HK-2 (cell line): ENCODE measurements around the gene FN3KRP.

Experiments used
- DNase-seq: peaks from one replicate; pipeline ENCODE4 v3.0.0-alpha.2; 2018; ENCODE audit not compliant: unreplicated experiment

The FN3KRP gene

DNA sequence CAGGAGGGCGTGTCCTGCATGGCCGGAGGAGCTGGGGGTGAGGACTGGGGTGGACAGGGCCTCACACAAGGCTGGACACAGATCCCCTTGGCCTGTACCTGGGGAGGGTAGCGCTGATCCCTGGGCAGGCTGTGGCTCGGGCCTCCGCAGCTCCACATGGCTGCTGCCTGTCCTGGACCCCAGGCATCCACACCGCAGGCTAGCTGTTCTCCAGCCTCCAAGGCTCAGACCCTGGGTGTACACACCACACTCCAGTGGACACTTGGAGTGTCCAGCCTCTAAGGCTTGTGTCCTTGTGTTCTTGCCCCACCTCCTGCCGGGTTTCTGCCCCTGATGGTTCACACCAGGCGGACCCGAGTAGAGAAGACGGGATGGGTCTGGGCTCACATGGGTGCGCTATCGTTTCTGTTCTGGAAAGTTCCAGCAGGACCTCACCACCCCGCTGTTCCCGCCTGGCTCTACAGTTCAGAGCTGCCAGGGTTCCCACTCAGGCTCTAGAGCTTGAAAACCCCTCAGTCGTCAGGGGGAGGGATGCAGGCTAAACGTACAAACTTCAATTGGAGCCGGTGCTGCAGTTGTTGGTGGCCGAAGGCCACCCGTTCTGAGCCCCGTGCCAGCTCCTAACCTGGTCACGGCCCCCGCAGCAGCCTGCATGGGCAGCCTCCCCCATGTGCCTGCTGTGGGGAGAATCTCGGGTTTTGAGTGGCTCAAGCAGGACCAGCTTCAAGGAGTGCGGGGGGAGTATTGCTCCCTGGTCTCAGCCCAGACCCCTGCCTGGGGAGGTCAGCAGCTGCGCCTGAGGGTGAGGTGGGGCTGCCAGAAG lies 6.6 kb upstream of the FN3KRP start:
- DNase-seq: no peak

DNA sequence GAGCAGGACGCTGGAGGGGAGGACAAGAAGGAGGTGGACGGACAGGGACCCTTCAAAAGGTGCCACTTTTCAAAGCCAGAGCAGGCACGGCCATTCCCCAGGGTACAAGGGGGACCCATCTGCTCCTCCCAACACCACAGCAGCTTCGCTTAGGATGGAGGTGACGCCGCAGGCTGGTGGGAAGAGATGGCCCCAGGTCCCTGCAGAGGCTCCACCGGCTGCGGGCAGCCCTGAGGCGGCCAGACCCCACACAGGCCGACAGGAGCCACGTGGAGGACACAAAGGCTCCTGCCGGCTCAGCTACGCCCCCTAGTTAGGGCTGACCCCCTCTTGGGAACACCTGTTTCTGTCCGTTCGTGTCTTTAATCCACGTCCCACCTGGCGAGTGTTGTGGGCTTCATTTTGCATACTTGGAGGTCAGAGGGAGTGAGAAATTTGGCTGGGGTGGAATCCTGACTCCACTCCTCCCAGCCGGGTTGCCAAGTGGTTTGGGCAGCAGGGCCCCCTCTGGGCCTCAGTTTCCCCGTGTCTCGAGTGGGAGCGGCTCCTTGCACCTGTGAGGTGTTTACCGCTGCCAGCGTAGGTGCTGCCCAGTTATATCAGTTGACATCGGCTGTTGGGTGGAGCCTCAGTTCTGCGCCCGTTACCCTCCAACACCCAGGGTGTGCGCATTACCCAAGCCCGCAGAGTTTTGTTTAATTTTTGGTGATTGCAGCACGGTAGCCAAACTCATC lies 5.8 kb upstream of the FN3KRP start:
- no peak for DNase-seq

DNA sequence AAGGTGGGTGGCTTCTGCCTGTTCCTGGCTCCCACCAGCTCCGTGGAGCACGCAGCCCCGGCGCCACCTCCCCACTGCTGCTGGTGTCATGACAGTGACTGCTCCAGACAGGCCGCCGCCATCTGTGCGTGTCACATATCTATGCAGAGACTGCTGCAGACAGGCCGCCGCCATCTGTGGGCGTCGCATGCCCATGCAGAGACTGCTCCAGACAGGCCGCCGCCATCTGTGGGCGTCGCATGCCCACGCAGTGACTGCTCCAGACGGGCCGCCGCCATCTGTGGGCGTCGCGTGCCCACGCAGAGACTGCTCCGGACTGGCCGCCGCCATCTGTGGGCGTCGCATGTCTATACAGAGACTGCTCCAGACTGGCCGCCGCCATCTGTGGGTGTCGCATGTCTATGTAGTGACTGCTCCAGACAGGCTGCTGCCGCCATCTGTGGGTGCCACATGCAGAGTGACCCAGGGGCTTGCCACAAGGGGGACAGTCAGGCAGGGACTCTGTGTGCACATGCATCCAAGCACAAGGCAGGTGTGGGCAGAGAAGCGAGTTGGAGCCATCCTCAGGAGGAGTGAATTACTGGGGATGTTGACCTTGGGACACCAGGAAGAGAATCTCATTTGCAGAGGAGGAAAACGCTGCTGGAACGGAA lies 3.3 kb upstream of the FN3KRP start:
- no peak for DNase-seq

DNA sequence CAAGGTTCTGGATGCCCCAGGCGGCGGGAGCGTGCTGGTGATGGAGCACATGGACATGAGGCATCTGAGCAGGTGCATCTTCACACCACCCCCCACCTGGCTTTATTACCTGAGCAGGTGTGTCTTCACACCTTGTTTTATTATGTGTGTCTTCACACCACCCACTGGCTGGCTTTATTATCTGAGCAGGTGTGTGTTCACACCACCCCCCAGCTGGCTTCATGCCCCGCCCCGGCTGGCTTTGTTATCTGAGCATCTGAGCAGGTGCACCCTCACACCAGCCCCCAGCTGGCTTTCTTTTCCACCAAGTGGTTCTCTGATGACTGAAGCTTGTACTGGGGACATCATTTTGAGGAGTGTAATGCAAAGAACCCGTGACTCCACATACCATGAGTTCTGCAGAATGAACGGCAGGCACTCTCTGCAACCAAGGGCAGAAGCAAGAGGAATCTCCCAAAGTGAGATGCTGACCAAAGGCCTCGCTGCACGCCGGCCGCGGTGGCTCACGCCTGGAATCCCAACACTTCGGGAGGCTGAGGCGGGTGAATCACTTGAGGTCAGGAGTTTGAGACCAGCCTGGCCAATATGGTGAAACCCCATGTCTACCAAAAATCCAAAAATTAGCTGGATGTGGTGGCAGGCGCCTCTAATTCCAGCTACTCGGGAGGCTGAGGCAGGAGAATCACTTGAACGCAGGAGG lies 2.6 kb downstream of the FN3KRP start:
- no peak for DNase-seq

DNA sequence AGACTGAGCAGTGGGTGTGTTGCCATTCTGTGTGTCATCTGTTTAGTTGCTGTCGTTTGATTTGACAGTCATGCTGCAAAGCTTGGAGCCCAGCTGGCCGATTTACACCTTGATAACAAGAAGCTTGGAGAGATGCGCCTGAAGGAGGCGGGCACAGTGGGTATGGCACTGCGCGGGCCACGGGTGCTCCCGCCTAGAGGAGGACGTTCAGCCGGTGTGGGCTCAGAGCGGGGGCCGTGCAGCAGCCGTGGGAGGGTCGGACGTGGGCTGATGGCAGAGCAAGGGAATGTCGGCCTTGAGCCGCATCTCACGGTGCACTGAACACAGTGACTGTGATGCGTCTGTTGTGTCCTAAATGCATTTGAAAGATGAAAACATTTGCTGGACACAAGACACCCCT lies 3.7 kb downstream of the FN3KRP start:
- no peak for DNase-seq

DNA sequence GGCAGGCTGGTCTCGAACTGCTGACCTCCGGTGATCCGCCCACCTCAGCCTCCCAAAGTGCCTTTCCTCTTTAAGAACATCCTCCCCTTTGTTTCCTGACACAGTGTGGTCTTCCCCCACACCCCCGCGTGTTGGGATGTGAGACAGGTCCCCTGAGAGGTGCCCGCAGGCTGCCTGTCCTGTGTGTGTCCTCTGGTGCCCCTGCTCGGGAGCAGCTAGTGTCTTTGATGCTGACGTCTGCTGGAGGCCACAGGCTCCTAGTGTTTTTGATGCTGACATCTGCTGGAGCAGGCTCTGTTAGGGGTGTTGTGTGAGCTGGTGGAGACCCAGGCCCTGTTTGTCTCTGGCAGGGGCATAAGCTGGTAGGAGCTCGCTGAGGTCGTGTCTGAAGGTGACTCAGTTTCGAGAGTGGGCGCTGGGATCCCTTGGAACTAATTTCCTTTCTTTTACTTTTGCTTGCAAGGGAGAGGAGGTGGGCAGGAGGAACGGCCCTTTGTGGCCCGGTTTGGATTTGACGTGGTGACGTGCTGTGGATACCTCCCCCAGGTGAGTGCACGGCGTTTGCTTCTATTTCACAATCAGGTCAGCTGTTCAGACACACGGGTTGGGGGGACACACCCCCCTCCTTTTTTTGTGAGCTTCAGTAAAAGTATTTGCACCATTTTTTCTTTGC lies 6.0 kb downstream of the FN3KRP start:
- no peak for DNase-seq

DNA sequence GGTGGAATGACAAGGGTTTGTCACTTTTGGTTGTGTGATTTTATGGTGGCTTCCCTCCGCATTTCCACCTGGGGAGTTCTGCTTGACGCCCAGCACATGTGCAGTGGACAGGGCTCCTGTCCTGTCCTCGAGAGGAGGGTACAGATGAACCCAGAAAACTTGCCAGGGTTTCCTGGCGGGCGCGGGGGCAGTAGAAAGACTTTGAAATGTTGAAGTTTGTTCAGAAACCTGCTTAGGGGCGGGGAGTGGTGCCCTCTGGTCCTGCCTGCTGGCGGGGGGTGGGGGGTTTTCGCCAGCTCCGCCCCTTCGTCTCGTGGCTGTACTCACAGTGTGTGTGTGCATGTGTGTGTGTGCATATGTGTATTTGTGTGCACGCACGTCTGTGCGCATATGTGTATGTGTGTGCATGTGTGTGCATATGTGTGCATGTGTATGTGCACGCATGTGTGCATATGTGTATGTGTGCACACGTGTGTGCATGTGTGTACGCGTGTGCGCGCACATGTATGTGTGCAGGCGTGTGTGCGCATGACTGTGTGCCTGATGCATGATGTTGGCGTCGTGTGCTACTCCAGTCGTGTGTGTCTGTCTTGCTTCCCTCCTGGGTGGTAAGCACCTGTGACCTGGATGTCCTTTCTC lies 6.8 kb downstream of the FN3KRP start:
- no peak for DNase-seq

DNA sequence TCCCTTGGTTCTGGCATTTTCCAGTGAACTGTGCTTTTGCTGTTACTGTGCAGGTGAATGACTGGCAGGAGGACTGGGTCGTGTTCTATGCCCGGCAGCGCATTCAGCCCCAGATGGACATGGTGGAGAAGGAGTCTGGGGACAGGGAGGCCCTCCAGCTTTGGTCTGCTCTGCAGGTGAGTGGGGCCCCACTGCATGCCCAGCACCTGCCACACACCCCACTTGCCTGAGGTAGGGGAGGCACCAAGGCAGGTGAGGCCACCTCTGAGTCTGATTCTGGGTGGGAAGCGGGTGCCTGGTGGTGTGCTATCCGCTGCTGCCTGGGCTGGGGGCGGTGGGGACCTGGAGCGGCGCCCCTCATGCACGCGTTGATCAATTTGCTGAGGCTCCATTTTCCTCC lies 9.9 kb downstream of the FN3KRP start:
- no peak for DNase-seq

DNA sequence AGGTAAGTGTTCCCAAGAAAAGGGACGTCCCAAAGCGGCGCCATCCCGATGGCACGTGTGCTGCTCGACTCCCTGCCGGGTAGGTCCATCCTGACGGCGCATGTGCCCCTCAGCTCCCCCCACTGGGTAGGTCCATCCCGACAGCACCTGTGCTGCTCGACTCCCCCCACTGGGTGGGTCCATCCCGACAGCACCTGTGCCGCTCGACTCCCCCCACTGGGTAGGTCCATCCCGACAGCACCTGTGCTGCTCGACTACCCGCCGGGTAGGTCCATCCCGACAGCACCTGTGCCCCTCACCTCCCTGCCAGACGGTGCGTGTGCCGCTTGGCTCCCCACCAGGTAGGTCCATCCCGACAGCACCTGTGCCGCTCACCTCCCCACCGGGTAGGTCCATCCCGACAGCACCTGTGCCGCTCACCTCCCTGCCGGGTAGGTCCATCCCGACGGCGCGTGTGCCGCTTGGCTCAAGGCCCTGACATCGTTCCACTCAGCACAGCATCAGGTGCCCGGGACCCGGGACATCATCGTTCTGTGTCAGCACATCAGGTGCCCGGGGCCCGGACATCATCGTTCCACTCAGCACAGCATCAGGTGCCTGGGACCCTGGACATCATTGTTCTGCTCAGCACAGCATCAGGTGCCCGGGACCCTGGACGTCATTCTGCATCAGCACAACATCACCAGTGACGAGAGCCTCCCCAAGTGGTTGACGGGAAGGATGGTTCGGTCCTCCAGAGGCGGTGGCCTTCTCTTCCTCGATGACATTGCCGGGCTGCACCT lies 13.2 kb downstream of the FN3KRP start:
- no peak for DNase-seq

DNA sequence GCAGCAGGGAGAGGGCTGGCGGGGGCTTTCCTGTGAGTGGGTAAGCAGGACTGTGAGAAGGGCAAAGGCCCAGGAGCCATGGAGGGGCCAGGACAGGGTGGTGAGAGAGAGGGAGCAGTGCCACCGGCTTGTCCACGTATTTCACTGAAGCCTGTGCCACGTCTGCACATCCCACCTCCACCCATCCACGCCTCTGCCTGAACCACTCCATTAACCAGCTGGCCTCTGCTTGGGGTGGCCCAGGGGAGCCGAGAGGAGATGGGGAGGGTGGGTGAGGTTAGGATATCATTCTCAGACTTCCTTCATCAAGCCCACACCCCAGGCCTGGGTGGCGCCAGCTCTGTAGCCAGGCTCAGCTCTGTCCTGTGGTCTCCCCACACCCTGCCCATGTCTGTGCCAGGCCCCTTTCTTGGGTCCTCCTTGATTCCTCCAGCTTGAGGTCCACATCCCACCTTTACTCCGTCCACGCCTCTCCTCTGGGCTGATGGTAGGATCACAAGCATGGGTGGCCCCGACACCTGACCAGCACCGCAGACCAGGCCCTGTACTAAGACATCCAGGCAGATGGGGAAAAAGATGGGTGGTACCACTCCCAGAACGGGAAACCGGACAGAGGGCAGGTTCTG lies 15.7 kb downstream of the FN3KRP start:
- no peak for DNase-seq

DNA sequence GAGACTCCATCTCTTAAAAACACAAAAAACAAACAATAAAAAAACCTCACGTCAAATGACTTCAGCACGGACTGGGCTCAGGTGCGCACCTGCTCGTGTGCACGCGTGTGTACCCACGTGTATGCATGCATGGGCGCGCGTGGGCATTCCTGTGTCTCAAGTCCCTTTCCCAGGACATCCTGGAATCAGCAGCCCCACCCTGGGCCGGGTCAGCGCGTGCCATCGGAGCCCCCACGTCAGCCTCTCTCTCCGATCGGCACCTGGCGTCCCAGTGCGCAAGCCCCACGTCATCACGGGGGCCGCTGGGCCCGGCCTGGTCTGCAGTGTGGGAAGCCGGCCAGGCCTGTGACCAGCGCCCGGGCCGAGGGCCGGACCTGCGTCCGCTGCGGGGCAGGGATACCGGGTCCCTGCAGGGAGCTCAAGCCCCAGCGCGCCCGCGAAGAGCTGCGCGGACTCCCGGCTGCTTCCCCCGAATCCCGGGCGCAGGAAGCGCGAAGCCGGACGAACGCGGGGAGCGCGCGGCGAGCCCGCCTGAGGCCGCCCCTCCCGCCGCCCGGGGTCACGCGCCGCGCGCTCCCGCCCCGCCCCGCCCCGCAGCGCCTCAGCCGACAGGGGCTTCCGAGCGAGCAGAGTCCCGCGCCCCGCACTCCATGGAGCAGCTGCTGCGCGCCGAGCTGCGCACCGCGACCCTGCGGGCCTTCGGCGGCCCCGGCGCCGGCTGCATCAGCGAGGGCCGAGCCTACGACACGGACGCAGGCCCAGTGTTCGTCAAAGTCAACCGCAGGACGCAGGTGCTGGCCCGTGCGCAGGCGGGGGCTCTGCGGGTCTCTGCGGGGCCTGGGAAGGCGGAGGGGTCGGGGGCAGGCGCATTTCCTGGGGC lies 18.7 kb downstream of the FN3KRP start, which contains the start of gene FN3K:
Gene FN3K, plus strand, starts transcription at position 629 of the 880 bp plus-strand sequence. Its CDS starts 22 bp downstream, at position 651.
- peak; percentile 13 for DNase-seq

DNA sequence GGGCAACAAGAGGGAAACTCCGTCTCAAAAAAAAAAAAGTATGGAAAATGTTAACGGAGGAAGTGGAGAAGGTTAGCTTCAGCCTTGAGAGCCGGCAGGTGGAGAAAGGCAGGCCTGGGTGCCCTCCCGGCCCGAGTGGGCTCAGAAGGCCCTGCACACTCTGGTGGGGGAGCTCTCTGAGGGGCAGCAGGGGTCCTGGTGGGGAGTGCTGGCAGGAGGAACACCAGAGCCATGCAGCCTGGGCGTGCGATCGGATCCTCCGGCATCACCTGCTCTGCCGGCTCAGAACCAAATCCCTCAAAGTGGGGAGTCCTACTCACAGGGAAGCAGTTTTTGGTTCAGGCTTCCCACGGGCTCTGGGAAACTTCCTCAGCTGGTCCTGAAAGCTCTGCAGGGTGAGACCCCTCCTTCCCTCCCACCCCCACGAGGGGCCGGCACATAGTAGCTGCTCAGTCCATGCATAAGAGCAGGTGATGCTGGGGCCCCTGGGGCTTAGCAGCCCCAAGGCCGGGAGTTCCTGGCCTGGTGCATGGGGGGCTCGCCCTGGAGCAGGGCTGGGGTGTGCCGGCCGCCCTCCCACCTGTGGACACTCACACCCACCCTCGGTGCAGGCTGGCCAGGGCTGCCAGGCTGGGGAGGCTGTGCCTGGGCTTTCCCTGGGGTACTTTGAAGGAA lies 20.1 kb downstream of the FN3KRP start:
- no peak for DNase-seq

DNA sequence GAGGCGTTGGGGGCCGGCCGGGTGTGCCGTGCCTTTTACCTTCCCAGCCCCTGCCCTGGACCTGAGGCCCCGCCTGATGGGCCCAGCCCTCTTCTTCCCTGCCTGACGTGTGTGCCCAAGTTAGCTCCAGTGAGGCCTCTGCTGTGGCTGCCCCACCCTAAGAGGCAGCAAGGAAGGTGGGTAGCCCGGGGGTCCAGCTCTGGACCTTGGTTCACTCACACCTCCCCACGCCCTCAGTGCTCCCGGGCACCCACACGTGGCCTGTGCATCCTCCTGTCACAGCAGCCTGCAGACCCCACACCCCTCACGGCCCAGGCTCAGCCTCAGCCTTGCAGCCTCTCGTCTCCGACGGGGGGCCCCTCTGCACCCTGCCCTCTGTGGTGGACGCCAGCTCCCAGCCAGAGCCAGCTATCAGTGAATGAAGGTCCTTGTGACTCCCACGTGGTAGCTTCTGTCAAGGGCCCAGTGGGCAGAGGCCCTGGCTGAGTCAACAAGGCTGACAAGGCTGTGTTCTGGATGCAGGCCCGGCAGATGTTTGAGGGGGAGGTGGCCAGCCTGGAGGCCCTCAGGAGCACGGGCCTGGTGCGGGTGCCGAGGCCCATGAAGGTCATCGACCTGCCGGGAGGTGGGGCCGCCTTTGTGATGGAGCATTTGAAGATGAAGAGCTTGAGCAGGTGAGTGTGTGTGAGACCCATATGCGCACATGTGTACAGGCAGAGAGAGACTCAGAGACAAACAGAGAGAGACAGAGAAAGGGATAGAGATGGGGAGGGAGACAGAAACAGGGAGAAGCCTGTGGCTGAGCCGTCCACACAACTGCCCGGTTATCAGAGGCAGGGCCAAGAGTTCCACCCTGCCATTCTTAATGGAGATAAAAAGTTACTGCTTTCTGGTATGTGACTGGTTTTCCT lies 21.7 kb downstream of the FN3KRP start:
- DNase-seq: no peak

DNA sequence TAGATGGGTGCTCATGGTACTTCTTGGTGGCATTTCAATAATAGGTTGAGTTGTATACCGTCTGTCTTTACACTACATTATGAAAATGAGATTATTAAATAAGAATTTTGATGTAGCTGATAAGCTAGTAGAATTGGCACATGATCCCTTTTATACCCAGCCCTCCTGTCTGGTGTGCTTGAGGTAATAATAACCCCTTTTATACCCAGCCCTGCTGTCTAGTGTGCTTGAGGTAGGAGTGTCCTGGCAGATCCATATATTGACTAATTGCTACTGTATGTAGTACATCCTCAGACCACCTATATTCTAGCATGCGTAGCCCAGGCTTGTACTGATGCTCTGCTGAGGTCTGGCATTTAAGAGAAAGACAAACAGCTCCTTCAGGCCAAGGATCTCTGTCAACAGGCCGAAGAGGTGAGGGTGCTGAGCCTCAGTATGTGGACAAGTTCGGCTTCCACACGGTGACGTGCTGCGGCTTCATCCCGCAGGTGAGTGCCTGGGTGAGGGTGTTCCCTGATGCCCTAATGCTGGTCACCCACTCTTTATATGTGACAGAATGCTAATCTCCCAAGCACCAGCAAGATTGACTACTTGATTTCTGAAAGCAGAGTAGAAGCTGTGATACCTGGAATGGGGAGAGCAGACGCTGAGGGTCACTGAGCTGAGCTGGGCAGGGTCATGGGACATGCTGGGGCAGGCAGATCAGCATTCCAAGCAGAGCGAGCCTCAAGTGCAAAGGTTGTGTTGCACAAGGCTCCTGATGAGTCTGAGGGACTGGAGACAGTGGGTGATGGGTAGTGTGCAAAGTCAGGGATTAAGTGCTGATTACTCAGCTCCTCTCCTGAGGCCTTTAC lies 24.6 kb downstream of the FN3KRP start:
- no peak for DNase-seq

DNA sequence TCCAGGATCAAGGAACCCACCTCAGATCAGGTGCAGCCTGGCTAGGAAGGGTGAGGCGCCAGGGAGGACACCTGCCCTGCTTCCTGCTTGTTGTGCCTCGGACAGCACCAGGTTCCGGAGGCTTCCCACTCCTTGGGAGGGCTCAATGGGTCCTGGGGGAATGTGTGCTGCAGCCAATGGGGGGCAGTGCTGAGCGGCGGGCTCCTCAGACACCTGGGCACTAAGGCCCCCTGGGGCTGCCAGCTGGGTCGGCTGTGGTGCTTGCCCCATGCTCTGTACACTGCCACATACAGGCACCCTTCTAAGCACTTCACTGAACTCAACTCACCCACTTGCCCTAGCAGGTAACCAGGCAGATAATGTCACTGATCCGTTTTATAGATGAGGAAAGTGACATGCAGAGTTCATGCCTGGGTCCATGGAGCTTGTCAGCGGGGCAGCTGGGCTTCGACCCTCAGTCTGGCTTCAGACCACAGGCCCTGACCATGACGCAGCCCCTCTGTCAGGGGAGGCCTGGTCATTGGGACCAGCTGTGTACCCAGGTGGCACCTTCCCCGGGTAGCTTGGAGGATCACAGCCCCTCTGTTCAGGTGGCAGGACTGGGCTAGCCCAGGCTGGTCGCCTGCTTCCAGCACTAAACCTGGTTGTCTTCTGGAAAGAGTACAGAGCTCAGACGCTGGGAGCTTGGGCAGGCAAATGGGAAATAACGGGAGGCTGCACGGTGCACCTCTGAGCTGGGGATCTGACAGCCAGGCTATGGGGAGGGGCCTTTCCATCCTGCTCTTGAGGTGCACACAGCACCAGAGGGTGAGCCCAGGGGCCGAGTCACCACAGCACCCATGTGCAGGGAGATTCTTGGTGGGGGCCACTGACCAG lies 27.1 kb downstream of the FN3KRP start:
- no peak for DNase-seq
